ENCODE measurements around the gene TUBB1.

The TUBB1 gene

DNA sequence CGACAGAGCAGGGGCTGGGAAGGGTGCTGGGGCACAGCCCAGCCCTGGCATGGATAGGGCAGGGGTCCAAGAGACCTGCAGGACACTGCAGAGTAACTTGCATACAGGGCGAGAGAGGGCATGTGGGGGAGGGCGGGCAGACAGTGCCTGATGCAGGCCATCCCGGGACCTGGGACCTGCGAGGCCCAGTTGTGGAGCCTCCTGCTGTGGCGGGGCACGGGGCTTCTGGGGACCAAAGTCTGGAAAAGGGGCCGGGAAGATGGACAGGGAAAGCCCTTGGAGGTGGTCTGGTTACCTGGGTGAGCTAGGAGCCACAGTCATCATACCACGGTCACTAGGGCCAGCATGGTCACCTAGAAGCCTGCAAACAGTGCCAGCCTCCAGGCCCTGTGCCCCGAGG, 412 bp upstream of the TUBB1 start:
- DNase-seq (ENCODE audit: low read depth in 1 of 2, low spot score in 1 of 2), result no peak
- TF ChIP-seq, protein P1, sequence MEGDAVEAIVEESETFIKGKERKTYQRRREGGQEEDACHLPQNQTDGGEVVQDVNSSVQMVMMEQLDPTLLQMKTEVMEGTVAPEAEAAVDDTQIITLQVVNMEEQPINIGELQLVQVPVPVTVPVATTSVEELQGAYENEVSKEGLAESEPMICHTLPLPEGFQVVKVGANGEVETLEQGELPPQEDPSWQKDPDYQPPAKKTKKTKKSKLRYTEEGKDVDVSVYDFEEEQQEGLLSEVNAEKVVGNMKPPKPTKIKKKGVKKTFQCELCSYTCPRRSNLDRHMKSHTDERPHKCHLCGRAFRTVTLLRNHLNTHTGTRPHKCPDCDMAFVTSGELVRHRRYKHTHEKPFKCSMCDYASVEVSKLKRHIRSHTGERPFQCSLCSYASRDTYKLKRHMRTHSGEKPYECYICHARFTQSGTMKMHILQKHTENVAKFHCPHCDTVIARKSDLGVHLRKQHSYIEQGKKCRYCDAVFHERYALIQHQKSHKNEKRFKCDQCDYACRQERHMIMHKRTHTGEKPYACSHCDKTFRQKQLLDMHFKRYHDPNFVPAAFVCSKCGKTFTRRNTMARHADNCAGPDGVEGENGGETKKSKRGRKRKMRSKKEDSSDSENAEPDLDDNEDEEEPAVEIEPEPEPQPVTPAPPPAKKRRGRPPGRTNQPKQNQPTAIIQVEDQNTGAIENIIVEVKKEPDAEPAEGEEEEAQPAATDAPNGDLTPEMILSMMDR (IDR thresholded peaks at IDR 0.05; ENCODE audit: insufficient read depth, low read length), result no peak
- TF ChIP-seq POLR2AphosphoS5 (IDR thresholded peaks at IDR 0.05; ENCODE audit: low read depth) (no peak), SPI1 (IDR thresholded peaks at IDR 0.05; ENCODE audit: borderline replicate concordance, low read depth) (no peak), GABPA (IDR thresholded peaks at IDR 0.05; ENCODE audit: low read depth) (no peak)
- TF ChIP-seq, protein P2, sequence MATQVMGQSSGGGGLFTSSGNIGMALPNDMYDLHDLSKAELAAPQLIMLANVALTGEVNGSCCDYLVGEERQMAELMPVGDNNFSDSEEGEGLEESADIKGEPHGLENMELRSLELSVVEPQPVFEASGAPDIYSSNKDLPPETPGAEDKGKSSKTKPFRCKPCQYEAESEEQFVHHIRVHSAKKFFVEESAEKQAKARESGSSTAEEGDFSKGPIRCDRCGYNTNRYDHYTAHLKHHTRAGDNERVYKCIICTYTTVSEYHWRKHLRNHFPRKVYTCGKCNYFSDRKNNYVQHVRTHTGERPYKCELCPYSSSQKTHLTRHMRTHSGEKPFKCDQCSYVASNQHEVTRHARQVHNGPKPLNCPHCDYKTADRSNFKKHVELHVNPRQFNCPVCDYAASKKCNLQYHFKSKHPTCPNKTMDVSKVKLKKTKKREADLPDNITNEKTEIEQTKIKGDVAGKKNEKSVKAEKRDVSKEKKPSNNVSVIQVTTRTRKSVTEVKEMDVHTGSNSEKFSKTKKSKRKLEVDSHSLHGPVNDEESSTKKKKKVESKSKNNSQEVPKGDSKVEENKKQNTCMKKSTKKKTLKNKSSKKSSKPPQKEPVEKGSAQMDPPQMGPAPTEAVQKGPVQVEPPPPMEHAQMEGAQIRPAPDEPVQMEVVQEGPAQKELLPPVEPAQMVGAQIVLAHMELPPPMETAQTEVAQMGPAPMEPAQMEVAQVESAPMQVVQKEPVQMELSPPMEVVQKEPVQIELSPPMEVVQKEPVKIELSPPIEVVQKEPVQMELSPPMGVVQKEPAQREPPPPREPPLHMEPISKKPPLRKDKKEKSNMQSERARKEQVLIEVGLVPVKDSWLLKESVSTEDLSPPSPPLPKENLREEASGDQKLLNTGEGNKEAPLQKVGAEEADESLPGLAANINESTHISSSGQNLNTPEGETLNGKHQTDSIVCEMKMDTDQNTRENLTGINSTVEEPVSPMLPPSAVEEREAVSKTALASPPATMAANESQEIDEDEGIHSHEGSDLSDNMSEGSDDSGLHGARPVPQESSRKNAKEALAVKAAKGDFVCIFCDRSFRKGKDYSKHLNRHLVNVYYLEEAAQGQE (IDR thresholded peaks at IDR 0.05; ENCODE audit: insufficient replicate concordance, low read depth), result no peak
- no peaks in the 10 kb centered on the region for H3K27me3 ChIP-seq (ENCODE audit: insufficient read depth, poor library complexity, severe bottlenecking)
- H3K27ac ChIP-seq (replicated peaks), result no peak overlapping the region
- H3K4me3 ChIP-seq (replicated peaks; ENCODE audit: insufficient read depth, low read length), result no peak overlapping the region

DNA sequence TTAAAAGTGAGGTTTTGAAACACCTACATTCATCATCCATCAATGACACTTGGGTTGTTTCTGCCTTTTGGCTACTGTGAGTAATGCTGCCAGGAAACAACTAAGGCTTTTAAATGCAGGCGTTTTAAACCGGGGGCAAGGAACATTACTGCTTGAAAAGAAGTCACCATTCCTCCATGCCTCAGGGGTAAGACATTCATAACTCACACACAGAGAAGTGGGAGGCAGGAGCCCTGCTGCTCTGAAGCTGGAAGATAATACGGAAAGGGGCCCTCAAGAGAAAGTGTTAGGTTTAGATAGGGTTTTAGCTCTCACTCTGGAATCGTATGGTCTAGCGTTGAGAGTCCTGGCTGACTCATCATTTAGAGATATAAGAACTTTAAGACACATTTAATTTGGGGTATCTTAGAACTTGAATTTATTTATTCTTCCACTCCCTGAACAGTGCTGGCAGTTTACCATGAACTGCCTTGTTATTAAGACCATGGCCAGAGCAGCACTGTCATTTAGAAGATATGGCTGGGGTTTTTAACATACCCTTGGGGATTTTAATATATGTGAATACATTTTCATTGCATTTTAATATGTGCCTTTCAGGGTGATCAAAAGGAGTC, 1.8 kb downstream of the TUBB1 start:
- Histone ChIP-seq H3K4me3 (replicated peaks; ENCODE audit: insufficient read depth, low read length) (no peak overlapping the region), H3K27ac (replicated peaks) (no peak overlapping the region)
- DNase-seq (ENCODE audit: low read depth in 1 of 2, low spot score in 1 of 2), result no peak

DNA sequence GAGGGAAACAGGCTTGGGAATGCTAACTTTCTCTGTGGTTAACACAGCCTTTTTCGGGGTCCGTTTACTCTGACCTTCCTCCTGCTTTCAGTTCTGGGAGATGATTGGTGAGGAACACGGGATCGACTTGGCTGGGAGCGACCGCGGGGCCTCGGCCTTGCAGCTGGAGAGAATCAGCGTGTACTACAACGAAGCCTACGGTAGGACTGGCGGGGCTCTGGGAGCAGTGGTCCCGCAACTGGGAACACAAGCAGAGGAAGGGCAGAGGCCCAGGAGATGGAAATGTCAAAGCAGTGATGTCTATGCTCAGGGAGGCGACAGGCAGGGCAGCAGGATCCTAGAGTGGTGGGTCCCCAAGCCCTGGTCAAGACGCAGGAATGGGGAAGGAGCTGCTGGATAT, 3.5 kb downstream of the TUBB1 start:
- Histone ChIP-seq H3K4me3 (replicated peaks; ENCODE audit: insufficient read depth, low read length) (no peak overlapping the region), H3K27me3 (ENCODE audit: insufficient read depth, poor library complexity, severe bottlenecking) (no peaks in the 10 kb centered on the region), H3K27ac (replicated peaks) (no peak overlapping the region)
- no peak for TF ChIP-seq SPI1 (IDR thresholded peaks at IDR 0.05; ENCODE audit: borderline replicate concordance, low read depth)
- TF ChIP-seq, protein P1 (IDR thresholded peaks at IDR 0.05; ENCODE audit: insufficient read depth, low read length), result no peak
- TF ChIP-seq POLR2AphosphoS5 (IDR thresholded peaks at IDR 0.05; ENCODE audit: low read depth), result no peak
- TF ChIP-seq, protein P2 (IDR thresholded peaks at IDR 0.05; ENCODE audit: insufficient replicate concordance, low read depth), result no peak
- no peak for TF ChIP-seq GABPA (IDR thresholded peaks at IDR 0.05; ENCODE audit: low read depth)
- DNase-seq (ENCODE audit: low read depth in 1 of 2, low spot score in 1 of 2), result no peak

More for the DNA sequence above, 1.8 kb downstream of the TUBB1 start:
- H3K27me3 ChIP-seq (ENCODE audit: insufficient read depth, poor library complexity, severe bottlenecking), result no peaks in the 10 kb centered on the region
- TF ChIP-seq, protein P2 (IDR thresholded peaks at IDR 0.05; ENCODE audit: insufficient replicate concordance, low read depth), result no peak
- TF ChIP-seq, protein P1 (IDR thresholded peaks at IDR 0.05; ENCODE audit: insufficient read depth, low read length), result no peak
- TF ChIP-seq GABPA (IDR thresholded peaks at IDR 0.05; ENCODE audit: low read depth) (no peak), SPI1 (IDR thresholded peaks at IDR 0.05; ENCODE audit: borderline replicate concordance, low read depth) (no peak), POLR2AphosphoS5 (IDR thresholded peaks at IDR 0.05; ENCODE audit: low read depth) (no peak)

All from HL-60 (cell line).